ENCODE measurements around the gene KCNIP4. TPM values are rescaled to one million over a fixed set of nuclear protein-coding genes. Genes with fewer than 3 reads are reported as not detected.

Gene KCNIP4
- total and polyA plus RNA-seq, 2 donors (not counting 1 experiment from before 2014, with no cell fraction given) = not detected

GRCh38 chr4:21490682-21491081 lies 457.9 kb downstream of the KCNIP4 start:
- Mint-ChIP-seq H3K9me3 (ENCODE audit: insufficient read depth) (peaks cover 5% of the 10 kb centered on the region), H3K4me1 (no peaks in the 10 kb centered on the region), H3K27me3 (no peaks in the 10 kb centered on the region), H3K4me3 (no peak overlapping the region), H3K27ac (no peak overlapping the region)
- ChIA-PET CTCF (no interaction called here), POLR2A (no interaction called here)
- H3K4me2 ChIP-seq (replicated peaks; ENCODE audit: low read depth, low read length, poor library complexity, severe bottlenecking) = no peak overlapping the region
- no peaks in the 10 kb centered on the region for H3K4me1 ChIP-seq (ENCODE audit: control insufficient read depth in 2 of 2, insufficient read depth in 2 of 2, low read length in 2 of 2)
- H3K4me3 ChIP-seq (ENCODE audit: control extremely low read depth in 1 of 5, extremely low read depth in 1 of 5, insufficient read depth in 1 of 5, low read depth in 2 of 5, low read length in 4 of 5) = no peak overlapping the region
- H3K27me3 ChIP-seq (replicated peaks in 1 of 4; ENCODE audit: control extremely low read depth in 1 of 4, control insufficient read depth in 3 of 4, insufficient read depth in 4 of 4, low read length in 3 of 4) = no peaks in the 10 kb centered on the region
- no peaks in the 10 kb centered on the region for H4K20me1 ChIP-seq (ENCODE audit: control insufficient read depth, insufficient read depth, low read length, poor library complexity, severe bottlenecking)
- H3K9me3 ChIP-seq (ENCODE audit: control extremely low read depth in 1 of 3, control insufficient read depth in 2 of 3, insufficient read depth in 1 of 3, low read length in 2 of 3) = peaks cover 0 to 3% (median 2%) of the 10 kb centered on the region in 3 donors
- no CpG with 5 or more reads among the region's 1 CpG for WGBS (ENCODE audit: insufficient coverage)
- no peak overlapping the region for H3K27ac ChIP-seq (ENCODE audit: low read length in 2 of 2)
- H2AFZ ChIP-seq (ENCODE audit: insufficient read depth, low read depth, low read length, poor library complexity, severe bottlenecking) = no peak overlapping the region
- H3K36me3 ChIP-seq (replicated peaks in 1 of 2; ENCODE audit: control extremely low read depth in 1 of 2, control insufficient read depth in 1 of 2, extremely low read depth in 1 of 2, insufficient read depth in 2 of 2, low read length in 1 of 2) = no peaks in the 10 kb centered on the region
- H3K9ac ChIP-seq (ENCODE audit: low read length) = no peak overlapping the region
- H3K79me2 ChIP-seq (ENCODE audit: control insufficient read depth, insufficient read depth, low read length) = no peaks in the 10 kb centered on the region
- TF ChIP-seq EZH2 (IDR thresholded peaks at IDR 0.05; ENCODE audit: borderline replicate concordance, insufficient read depth, low read depth, low read length, poor library complexity, severe bottlenecking) = no peak
- TF ChIP-seq CTCF (IDR thresholded peaks at IDR 0.05) = no peak
- no peak for DNase-seq
- intact Hi-C loops (cut with micrococcal nuclease) = no loop called here
- no peak for ATAC-seq (ENCODE audit: low read depth)

GRCh38 chr4:21476757-21477156 lies 471.8 kb downstream of the KCNIP4 start:
- Histone ChIP-seq H2AFZ (ENCODE audit: insufficient read depth, low read depth, low read length, poor library complexity, severe bottlenecking) (no peak overlapping the region), H3K9ac (ENCODE audit: low read length) (no peak overlapping the region), H3K4me1 (ENCODE audit: control insufficient read depth in 2 of 2, insufficient read depth in 2 of 2, low read length in 2 of 2) (no peaks in the 10 kb centered on the region), H3K27ac (ENCODE audit: low read length in 2 of 2) (no peak overlapping the region), H3K4me2 (replicated peaks; ENCODE audit: low read depth, low read length, poor library complexity, severe bottlenecking) (no peak overlapping the region), H3K36me3 (replicated peaks in 1 of 2; ENCODE audit: control extremely low read depth in 1 of 2, control insufficient read depth in 1 of 2, extremely low read depth in 1 of 2, insufficient read depth in 2 of 2, low read length in 1 of 2) (no peaks in the 10 kb centered on the region), H3K27me3 (replicated peaks in 1 of 4; ENCODE audit: control extremely low read depth in 1 of 4, control insufficient read depth in 3 of 4, insufficient read depth in 4 of 4, low read length in 3 of 4) (no peaks in the 10 kb centered on the region), H3K79me2 (ENCODE audit: control insufficient read depth, insufficient read depth, low read length) (no peaks in the 10 kb centered on the region), H3K9me3 (ENCODE audit: control extremely low read depth in 1 of 3, control insufficient read depth in 2 of 3, insufficient read depth in 1 of 3, low read length in 2 of 3) (no peaks in the 10 kb centered on the region), H4K20me1 (ENCODE audit: control insufficient read depth, insufficient read depth, low read length, poor library complexity, severe bottlenecking) (no peaks in the 10 kb centered on the region), H3K4me3 (ENCODE audit: control extremely low read depth in 1 of 5, extremely low read depth in 1 of 5, insufficient read depth in 1 of 5, low read depth in 2 of 5, low read length in 4 of 5) (no peak overlapping the region)
- DNase-seq = no peak
- intact Hi-C loops (cut with micrococcal nuclease) = no loop called here
- no peak overlapping the region for H3K4me3 Mint-ChIP-seq
- no peak overlapping the region for H3K27ac Mint-ChIP-seq
- ATAC-seq (ENCODE audit: low read depth) = no peak
- 0% methylated on average over 1 of the region's 3 CpGs for WGBS (ENCODE audit: insufficient coverage)
- H3K27me3 Mint-ChIP-seq = no peaks in the 10 kb centered on the region
- H3K4me1 Mint-ChIP-seq = no peaks in the 10 kb centered on the region
- POLR2A ChIA-PET = no interaction called here
- TF ChIP-seq CTCF (IDR thresholded peaks at IDR 0.05) (no peak), EZH2 (IDR thresholded peaks at IDR 0.05; ENCODE audit: borderline replicate concordance, insufficient read depth, low read depth, low read length, poor library complexity, severe bottlenecking) (no peak)
- CTCF ChIA-PET = no interaction called here
- H3K9me3 Mint-ChIP-seq (ENCODE audit: insufficient read depth) = no peaks in the 10 kb centered on the region
